Measurements from ENCODE around the gene PACRG. TPM values are rescaled to one million over a fixed set of nuclear protein-coding genes. Genes with fewer than 3 reads are reported as not detected.

PACRG gene
- polyA plus RNA-seq, 1 donor from 2014 or later = 16.6 TPM

DNA sequence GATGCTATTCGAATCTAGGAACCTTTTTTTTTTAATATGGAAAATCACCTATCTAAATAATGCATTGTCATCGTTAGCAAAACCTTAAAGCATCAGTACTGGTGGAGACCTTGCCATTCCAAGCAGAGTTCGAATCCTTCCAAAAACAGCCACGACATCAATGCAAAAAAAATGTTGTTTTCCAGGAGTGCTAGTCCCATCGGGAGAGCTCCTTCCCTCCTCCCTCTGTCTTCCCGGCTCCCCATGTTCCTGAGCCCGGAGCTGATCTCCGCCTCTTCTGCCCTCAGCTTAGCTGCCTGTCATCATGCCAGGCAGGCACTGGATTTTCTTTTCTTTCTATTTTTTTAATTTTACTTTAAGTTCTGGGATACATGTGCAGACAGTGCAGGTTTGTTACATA lies 533.1 kb downstream of the PACRG start:
- H4K20me1 ChIP-seq (ENCODE audit: insufficient read depth) = no peaks in the 10 kb centered on the region
- no peaks in the 10 kb centered on the region for H3K79me2 ChIP-seq (replicated peaks; ENCODE audit: insufficient read depth, low read length)
- H3K9me2 ChIP-seq (ENCODE audit: insufficient read depth, low read length) = no peaks in the 10 kb centered on the region
- peak overlapping the region; percentile 46 for H2AFZ ChIP-seq (ENCODE audit: low read depth, low read length)
- H3K9ac ChIP-seq (ENCODE audit: low read length) = peak overlapping the region; percentile 52
- H3K36me3 ChIP-seq (ENCODE audit: insufficient read depth, low read length) = no peaks in the 10 kb centered on the region
- H3K27me3 ChIP-seq (ENCODE audit: insufficient read depth, low read depth, low read length) = no peaks in the 10 kb centered on the region
- no peak for TF ChIP-seq EP300 (conservative IDR thresholded peaks at IDR 0.05; ENCODE audit: poor library complexity, severe bottlenecking)
- TF ChIP-seq, protein P1, sequence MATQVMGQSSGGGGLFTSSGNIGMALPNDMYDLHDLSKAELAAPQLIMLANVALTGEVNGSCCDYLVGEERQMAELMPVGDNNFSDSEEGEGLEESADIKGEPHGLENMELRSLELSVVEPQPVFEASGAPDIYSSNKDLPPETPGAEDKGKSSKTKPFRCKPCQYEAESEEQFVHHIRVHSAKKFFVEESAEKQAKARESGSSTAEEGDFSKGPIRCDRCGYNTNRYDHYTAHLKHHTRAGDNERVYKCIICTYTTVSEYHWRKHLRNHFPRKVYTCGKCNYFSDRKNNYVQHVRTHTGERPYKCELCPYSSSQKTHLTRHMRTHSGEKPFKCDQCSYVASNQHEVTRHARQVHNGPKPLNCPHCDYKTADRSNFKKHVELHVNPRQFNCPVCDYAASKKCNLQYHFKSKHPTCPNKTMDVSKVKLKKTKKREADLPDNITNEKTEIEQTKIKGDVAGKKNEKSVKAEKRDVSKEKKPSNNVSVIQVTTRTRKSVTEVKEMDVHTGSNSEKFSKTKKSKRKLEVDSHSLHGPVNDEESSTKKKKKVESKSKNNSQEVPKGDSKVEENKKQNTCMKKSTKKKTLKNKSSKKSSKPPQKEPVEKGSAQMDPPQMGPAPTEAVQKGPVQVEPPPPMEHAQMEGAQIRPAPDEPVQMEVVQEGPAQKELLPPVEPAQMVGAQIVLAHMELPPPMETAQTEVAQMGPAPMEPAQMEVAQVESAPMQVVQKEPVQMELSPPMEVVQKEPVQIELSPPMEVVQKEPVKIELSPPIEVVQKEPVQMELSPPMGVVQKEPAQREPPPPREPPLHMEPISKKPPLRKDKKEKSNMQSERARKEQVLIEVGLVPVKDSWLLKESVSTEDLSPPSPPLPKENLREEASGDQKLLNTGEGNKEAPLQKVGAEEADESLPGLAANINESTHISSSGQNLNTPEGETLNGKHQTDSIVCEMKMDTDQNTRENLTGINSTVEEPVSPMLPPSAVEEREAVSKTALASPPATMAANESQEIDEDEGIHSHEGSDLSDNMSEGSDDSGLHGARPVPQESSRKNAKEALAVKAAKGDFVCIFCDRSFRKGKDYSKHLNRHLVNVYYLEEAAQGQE (IDR thresholded peaks at IDR 0.05; ENCODE audit: borderline replicate concordance) = no peak
- TF ChIP-seq SMC3 (conservative IDR thresholded peaks at IDR 0.05; ENCODE audit: poor library complexity) = no peak
- TF ChIP-seq, protein P2, sequence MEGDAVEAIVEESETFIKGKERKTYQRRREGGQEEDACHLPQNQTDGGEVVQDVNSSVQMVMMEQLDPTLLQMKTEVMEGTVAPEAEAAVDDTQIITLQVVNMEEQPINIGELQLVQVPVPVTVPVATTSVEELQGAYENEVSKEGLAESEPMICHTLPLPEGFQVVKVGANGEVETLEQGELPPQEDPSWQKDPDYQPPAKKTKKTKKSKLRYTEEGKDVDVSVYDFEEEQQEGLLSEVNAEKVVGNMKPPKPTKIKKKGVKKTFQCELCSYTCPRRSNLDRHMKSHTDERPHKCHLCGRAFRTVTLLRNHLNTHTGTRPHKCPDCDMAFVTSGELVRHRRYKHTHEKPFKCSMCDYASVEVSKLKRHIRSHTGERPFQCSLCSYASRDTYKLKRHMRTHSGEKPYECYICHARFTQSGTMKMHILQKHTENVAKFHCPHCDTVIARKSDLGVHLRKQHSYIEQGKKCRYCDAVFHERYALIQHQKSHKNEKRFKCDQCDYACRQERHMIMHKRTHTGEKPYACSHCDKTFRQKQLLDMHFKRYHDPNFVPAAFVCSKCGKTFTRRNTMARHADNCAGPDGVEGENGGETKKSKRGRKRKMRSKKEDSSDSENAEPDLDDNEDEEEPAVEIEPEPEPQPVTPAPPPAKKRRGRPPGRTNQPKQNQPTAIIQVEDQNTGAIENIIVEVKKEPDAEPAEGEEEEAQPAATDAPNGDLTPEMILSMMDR (IDR thresholded peaks at IDR 0.05; ENCODE audit: poor library complexity, severe bottlenecking) = no peak
- TF ChIP-seq RAD21 (conservative IDR thresholded peaks at IDR 0.05) = no peak
- no peak for TF ChIP-seq POLR2AphosphoS5 (IDR thresholded peaks at IDR 0.05)
- TF ChIP-seq TAF1 (IDR thresholded peaks at IDR 0.05; ENCODE audit: low read depth) = no peak
- no peak for TF ChIP-seq EZH2 (IDR thresholded peaks at IDR 0.05; ENCODE audit: borderline replicate concordance, insufficient read depth, low read length, poor library complexity, severe bottlenecking)
- TF ChIP-seq MXI1 (conservative IDR thresholded peaks at IDR 0.05; ENCODE audit: poor library complexity, severe bottlenecking) = no peak
- H3K4me3 ChIP-seq (ENCODE audit: low read length) = peak overlapping the region; percentile 57
- H3K4me2 ChIP-seq (ENCODE audit: low read length) = peak overlapping the region; percentile 53
- no peaks in the 10 kb centered on the region for H3K9me3 ChIP-seq (ENCODE audit: low read length)
- peak overlapping the region; percentile 68 for H3K27ac ChIP-seq (ENCODE audit: low read length)
- H3F3A ChIP-seq (ENCODE audit: insufficient read depth, low read length, poor library complexity, severe bottlenecking) = no peaks in the 10 kb centered on the region

DNA sequence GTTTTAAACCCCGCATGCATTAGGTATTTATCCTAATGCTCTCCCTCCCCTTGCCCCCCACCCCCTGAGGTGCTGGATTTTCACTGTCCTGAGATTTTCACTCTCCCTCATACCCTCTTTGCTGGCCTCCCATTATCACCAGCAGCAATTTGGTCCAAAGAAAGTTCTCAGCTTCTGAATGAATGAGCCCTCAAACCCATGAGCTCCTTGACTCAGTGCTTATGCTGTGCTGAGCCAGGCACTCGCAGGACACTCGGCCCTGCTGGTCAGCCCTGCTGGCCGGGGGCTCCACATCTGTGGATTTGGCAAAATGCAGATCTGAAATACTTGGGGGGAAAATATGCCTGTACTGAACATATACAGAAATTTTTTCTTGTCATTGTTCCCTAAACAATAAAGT lies 533.6 kb downstream of the PACRG start:
- Histone ChIP-seq H4K20me1 (ENCODE audit: insufficient read depth) (no peaks in the 10 kb centered on the region), H3K27ac (ENCODE audit: low read length) (no peak overlapping the region), H3K9me3 (ENCODE audit: low read length) (no peaks in the 10 kb centered on the region), H3K4me2 (ENCODE audit: low read length) (no peak overlapping the region), H3K4me3 (ENCODE audit: low read length) (no peak overlapping the region), H3F3A (ENCODE audit: insufficient read depth, low read length, poor library complexity, severe bottlenecking) (no peaks in the 10 kb centered on the region), H3K9ac (ENCODE audit: low read length) (no peak overlapping the region), H3K79me2 (replicated peaks; ENCODE audit: insufficient read depth, low read length) (no peaks in the 10 kb centered on the region), H3K36me3 (ENCODE audit: insufficient read depth, low read length) (no peaks in the 10 kb centered on the region), H3K9me2 (ENCODE audit: insufficient read depth, low read length) (no peaks in the 10 kb centered on the region), H2AFZ (ENCODE audit: low read depth, low read length) (no peak overlapping the region), H3K27me3 (ENCODE audit: insufficient read depth, low read depth, low read length) (no peaks in the 10 kb centered on the region)
- TF ChIP-seq EZH2 (IDR thresholded peaks at IDR 0.05; ENCODE audit: borderline replicate concordance, insufficient read depth, low read length, poor library complexity, severe bottlenecking) (no peak), EP300 (conservative IDR thresholded peaks at IDR 0.05; ENCODE audit: poor library complexity, severe bottlenecking) (no peak), RAD21 (conservative IDR thresholded peaks at IDR 0.05) (no peak), SMC3 (conservative IDR thresholded peaks at IDR 0.05; ENCODE audit: poor library complexity) (no peak), POLR2AphosphoS5 (IDR thresholded peaks at IDR 0.05) (no peak), MXI1 (conservative IDR thresholded peaks at IDR 0.05; ENCODE audit: poor library complexity, severe bottlenecking) (no peak)
- TF ChIP-seq, protein P1 (IDR thresholded peaks at IDR 0.05; ENCODE audit: borderline replicate concordance) = no peak
- TF ChIP-seq, protein P2 (IDR thresholded peaks at IDR 0.05; ENCODE audit: poor library complexity, severe bottlenecking) = no peak

All from neural cell (in vitro differentiated cells).